ENCODE results near the gene KCTD11. TPM values are rescaled to one million over a fixed set of nuclear protein-coding genes. Genes with fewer than 3 reads are reported as not detected.

KCTD11 gene
- total and polyA plus RNA-seq, 10 of the 15 experiments (the other 5 are each of a cell fraction or from before 2014, with no cell fraction given) = 0.05 to 7.3 (median 2.9) TPM

DNA sequence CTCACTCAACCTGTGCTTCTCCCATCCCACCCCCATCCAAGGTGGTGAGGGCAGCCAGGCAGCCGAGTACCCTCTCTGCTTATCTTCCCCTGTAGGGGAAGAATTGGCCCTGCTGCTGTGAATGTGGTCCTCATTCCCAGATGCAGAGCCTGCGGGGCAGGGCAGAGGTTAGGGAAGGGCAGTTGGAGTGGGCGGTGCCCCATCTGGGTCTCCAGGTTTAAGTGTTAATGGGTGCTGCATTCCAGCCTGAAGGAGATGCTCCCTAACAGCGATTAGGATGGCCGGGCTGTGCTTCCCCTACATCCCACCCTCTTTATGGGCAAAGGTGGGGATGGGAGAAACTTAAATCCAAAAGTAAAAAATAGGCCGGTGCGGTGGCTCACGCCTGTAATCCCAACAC is 15.1 kb downstream of the KCTD11 start:
- Histone ChIP-seq H3K27ac (ENCODE audit: control insufficient read depth, insufficient read depth) (no peak overlapping the region), H3K4me2 (ENCODE audit: control insufficient read depth, insufficient read depth) (no peak overlapping the region), H3K9ac (ENCODE audit: control insufficient read depth, insufficient read depth, low read length) (no peak overlapping the region), H3K27me3 (replicated peaks in 1 of 2; ENCODE audit: control insufficient read depth in 2 of 2, insufficient read depth in 2 of 2, low read length in 1 of 2) (no peaks in the 10 kb centered on the region), H3K36me3 (ENCODE audit: control insufficient read depth in 2 of 2, insufficient read depth in 2 of 2, low read length in 1 of 2) (no peaks in the 10 kb centered on the region), H3K4me3 (no peak overlapping the region), H3K79me2 (ENCODE audit: control insufficient read depth, insufficient read depth, low read length) (no peaks in the 10 kb centered on the region), H2AFZ (ENCODE audit: control insufficient read depth, low read depth, low read length) (no peak overlapping the region), H3K4me1 (ENCODE audit: control insufficient read depth, insufficient read depth, low read length) (no peaks in the 10 kb centered on the region), H4K20me1 (ENCODE audit: control insufficient read depth, insufficient read depth) (no peaks in the 10 kb centered on the region), H3K9me3 (replicated peaks; ENCODE audit: control insufficient read depth, insufficient read depth, low read length) (no peaks in the 10 kb centered on the region)
- CTCF ChIA-PET = interaction anchor here (1.6 kb wide), 1 partner anchor 11 kb away, joined by 5 read pairs; no protein-coding TSS in a partner anchor
- DNase-seq (ENCODE audit: low read depth, low spot score) (no peak), FAIRE-seq (no peak), ATAC-seq (no peak)
- intact Hi-C loops (cut with micrococcal nuclease; ENCODE audit: unreplicated experiment) (no loop called here), in situ Hi-C loops (cut with MboI) (no loop called here)
- SMC1A ChIA-PET (ENCODE audit: uncharacterized antibody, unreplicated experiment) = no interaction called here
- BruUV-seq (replicated peaks) = no TSS peak
- POLR2A ChIA-PET = interaction anchor here (0.6 kb wide), 1 partner anchor 25 kb away, joined by 3 read pairs; no protein-coding TSS in a partner anchor
- RAD21 ChIA-PET (ENCODE audit: unreplicated experiment) = no interaction called here
- WGBS (ENCODE audit: insufficient coverage, insufficient replicate concordance, low lambda C conversion rate, missing lambda C conversion rate) = 62% methylated on average over 8 of the region's 8 CpGs
- TF ChIP-seq, protein P1, sequence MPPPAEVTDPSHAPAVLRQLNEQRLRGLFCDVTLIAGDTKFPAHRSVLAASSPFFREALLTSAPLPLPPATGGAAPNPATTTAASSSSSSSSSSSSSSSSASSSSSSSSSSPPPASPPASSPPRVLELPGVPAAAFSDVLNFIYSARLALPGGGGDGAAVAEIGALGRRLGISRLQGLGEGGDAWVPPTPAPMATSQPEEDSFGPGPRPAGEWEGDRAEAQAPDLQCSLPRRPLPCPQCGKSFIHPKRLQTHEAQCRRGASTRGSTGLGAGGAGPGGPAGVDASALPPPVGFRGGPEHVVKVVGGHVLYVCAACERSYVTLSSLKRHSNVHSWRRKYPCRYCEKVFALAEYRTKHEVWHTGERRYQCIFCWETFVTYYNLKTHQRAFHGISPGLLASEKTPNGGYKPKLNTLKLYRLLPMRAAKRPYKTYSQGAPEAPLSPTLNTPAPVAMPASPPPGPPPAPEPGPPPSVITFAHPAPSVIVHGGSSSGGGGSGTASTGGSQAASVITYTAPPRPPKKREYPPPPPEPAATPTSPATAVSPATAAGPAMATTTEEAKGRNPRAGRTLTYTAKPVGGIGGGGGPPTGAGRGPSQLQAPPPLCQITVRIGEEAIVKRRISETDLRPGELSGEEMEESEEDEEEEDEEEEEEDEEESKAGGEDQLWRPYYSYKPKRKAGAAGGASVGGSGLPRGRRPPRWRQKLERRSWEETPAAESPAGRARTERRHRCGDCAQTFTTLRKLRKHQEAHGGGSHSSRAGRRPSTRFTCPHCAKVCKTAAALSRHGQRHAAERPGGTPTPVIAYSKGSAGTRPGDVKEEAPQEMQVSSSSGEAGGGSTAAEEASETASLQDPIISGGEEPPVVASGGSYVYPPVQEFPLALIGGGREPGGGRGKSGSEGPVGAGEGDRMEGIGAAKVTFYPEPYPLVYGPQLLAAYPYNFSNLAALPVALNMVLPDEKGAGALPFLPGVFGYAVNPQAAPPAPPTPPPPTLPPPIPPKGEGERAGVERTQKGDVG (CRISPR knock-in tag; IDR thresholded peaks at IDR 0.05) = no peak
- no peak for TF ChIP-seq GATAD2B (conservative IDR thresholded peaks at IDR 0.05; ENCODE audit: low read depth)
- TF ChIP-seq NRF1 (conservative IDR thresholded peaks at IDR 0.05; ENCODE audit: low read depth, low read length) = no peak
- TF ChIP-seq, protein P2, sequence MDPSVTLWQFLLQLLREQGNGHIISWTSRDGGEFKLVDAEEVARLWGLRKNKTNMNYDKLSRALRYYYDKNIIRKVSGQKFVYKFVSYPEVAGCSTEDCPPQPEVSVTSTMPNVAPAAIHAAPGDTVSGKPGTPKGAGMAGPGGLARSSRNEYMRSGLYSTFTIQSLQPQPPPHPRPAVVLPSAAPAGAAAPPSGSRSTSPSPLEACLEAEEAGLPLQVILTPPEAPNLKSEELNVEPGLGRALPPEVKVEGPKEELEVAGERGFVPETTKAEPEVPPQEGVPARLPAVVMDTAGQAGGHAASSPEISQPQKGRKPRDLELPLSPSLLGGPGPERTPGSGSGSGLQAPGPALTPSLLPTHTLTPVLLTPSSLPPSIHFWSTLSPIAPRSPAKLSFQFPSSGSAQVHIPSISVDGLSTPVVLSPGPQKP (IDR thresholded peaks at IDR 0.05; ENCODE audit: low read depth, low read length) = no peak
- TF ChIP-seq, protein P3, sequence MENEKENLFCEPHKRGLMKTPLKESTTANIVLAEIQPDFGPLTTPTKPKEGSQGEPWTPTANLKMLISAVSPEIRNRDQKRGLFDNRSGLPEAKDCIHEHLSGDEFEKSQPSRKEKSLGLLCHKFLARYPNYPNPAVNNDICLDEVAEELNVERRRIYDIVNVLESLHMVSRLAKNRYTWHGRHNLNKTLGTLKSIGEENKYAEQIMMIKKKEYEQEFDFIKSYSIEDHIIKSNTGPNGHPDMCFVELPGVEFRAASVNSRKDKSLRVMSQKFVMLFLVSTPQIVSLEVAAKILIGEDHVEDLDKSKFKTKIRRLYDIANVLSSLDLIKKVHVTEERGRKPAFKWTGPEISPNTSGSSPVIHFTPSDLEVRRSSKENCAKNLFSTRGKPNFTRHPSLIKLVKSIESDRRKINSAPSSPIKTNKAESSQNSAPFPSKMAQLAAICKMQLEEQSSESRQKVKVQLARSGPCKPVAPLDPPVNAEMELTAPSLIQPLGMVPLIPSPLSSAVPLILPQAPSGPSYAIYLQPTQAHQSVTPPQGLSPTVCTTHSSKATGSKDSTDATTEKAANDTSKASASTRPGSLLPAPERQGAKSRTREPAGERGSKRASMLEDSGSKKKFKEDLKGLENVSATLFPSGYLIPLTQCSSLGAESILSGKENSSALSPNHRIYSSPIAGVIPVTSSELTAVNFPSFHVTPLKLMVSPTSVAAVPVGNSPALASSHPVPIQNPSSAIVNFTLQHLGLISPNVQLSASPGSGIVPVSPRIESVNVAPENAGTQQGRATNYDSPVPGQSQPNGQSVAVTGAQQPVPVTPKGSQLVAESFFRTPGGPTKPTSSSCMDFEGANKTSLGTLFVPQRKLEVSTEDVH (IDR thresholded peaks at IDR 0.05; ENCODE audit: low read depth, partially characterized antibody) = no peak
- no peak for TF ChIP-seq SMC3 (IDR thresholded peaks at IDR 0.05; ENCODE audit: borderline replicate concordance, low read length)
- TF ChIP-seq, protein P4, sequence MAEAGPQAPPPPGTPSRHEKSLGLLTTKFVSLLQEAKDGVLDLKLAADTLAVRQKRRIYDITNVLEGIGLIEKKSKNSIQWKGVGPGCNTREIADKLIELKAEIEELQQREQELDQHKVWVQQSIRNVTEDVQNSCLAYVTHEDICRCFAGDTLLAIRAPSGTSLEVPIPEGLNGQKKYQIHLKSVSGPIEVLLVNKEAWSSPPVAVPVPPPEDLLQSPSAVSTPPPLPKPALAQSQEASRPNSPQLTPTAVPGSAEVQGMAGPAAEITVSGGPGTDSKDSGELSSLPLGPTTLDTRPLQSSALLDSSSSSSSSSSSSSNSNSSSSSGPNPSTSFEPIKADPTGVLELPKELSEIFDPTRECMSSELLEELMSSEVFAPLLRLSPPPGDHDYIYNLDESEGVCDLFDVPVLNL (IDR thresholded peaks at IDR 0.05; ENCODE audit: low read depth, low read length) = no peak
- TF ChIP-seq, protein P5, sequence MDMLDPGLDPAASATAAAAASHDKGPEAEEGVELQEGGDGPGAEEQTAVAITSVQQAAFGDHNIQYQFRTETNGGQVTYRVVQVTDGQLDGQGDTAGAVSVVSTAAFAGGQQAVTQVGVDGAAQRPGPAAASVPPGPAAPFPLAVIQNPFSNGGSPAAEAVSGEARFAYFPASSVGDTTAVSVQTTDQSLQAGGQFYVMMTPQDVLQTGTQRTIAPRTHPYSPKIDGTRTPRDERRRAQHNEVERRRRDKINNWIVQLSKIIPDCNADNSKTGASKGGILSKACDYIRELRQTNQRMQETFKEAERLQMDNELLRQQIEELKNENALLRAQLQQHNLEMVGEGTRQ (IDR thresholded peaks at IDR 0.05; ENCODE audit: borderline replicate concordance, low read depth, low read length) = no peak
- TF ChIP-seq STAT1 (conservative IDR thresholded peaks at IDR 0.05) = no peak
- TF ChIP-seq NFXL1 (IDR thresholded peaks at IDR 0.05; ENCODE audit: borderline replicate concordance) = no peak
- no peak for TF ChIP-seq RBBP5 (conservative IDR thresholded peaks at IDR 0.05)
- TF ChIP-seq NR2C2 (IDR thresholded peaks at IDR 0.05; ENCODE audit: borderline replicate concordance, control insufficient read depth, insufficient read length, low read depth) = no peak
- no peak for TF ChIP-seq POU2F2 (IDR thresholded peaks at IDR 0.05; ENCODE audit: borderline replicate concordance, low read depth, low read length)
- TF ChIP-seq CHD1 (IDR thresholded peaks at IDR 0.05; ENCODE audit: low read depth, low read length) = no peak
- TF ChIP-seq KAT2A (conservative IDR thresholded peaks at IDR 0.05; ENCODE audit: control insufficient read depth, low read depth, low read length) = no peak

All from GM12878 (cell line).